BE2C (cell line): Measurements from ENCODE around the gene NAP1L4.

Source experiments
- DNase-seq: peaks from one replicate; pipeline ENCODE4 v3.0.0-alpha.2; 2020
- H3K27me3 ChIP-seq: fragments of 250-450 bp; sonication (Bioruptor Pico); 2 replicates; pipeline ENCODE4 v1.5.1; 2020; ENCODE audit warnings: mild to moderate bottlenecking
- H3K36me3 ChIP-seq: fragments of 250-450 bp; sonication (Bioruptor Pico); 2 replicates; pipeline ENCODE4 v1.5.1; 2020; ENCODE audit warnings: mild to moderate bottlenecking
- H3K4me1 ChIP-seq: fragments of 250-450 bp; sonication (Bioruptor Pico); 2 replicates; pipeline ENCODE4 v1.5.1; 2020
- H3K4me3 ChIP-seq: 2 replicates; pipeline ENCODE4 v1.5.1; 2011; ENCODE audit warnings: low read depth, low read length
- H3K9me3 ChIP-seq: fragments of 250-450 bp; sonication (Bioruptor Pico); 2 replicates; pipeline ENCODE4 v1.5.1; 2020
- TF ChIP-seq, protein P1 (sequence below): IDR thresholded peaks from 2 replicates; pipeline ENCODE4 v1.5.1; 2012; ENCODE audit warnings: mild to moderate bottlenecking, low read depth, low read length

Gene NAP1L4

DNA sequence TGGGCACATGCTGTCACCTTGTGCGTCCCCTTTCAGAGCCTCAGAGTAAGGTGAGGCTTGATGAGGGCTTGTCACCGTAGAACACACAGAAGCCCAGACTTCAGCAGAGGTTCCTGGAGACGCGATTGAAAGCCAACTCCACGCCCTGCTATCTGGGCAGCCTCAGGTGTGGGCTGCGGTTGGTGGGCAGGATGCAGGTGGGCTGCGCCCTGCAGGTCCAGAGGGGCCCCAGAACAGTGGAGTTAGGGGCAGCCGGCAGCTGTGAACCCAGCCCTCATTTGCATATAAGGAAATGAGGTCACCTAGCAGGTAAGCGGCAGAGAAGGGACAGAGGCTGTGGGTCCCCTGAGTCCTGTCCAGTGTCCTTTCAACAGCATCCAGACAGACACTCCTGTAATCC lies 78.4 kb downstream of the NAP1L4 start:
- H3K9me3 ChIP-seq, result no peaks in the 10 kb centered on the region
- no peaks in the 10 kb centered on the region for H3K36me3 ChIP-seq
- no peak for DNase-seq
- peaks cover 12% of the 10 kb centered on the region for H3K4me1 ChIP-seq
- no peak overlapping the region for H3K4me3 ChIP-seq
- TF ChIP-seq, protein P1, sequence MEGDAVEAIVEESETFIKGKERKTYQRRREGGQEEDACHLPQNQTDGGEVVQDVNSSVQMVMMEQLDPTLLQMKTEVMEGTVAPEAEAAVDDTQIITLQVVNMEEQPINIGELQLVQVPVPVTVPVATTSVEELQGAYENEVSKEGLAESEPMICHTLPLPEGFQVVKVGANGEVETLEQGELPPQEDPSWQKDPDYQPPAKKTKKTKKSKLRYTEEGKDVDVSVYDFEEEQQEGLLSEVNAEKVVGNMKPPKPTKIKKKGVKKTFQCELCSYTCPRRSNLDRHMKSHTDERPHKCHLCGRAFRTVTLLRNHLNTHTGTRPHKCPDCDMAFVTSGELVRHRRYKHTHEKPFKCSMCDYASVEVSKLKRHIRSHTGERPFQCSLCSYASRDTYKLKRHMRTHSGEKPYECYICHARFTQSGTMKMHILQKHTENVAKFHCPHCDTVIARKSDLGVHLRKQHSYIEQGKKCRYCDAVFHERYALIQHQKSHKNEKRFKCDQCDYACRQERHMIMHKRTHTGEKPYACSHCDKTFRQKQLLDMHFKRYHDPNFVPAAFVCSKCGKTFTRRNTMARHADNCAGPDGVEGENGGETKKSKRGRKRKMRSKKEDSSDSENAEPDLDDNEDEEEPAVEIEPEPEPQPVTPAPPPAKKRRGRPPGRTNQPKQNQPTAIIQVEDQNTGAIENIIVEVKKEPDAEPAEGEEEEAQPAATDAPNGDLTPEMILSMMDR, result no peak
- no peaks in the 10 kb centered on the region for H3K27me3 ChIP-seq

DNA sequence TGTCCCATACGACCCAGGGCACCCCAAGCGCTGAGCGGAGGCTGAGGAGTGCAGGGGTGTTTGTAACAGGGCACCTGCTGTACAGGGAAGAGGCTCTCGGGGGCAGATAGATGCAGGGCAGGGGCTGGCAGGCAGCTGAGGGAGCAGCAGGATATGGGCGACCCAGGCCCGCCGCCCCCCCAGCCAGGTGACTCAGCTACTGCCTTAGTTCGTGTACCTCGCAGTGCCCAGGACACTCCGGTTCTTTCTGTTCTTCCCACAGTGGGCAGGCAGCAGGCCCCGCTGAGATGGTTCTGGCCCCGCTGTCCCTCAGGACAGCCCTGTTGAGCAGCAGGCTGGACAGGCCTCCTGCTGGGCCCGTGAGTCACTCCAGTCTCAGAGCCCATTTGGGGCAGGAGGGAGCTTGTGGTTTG lies 79.1 kb downstream of the NAP1L4 start:
- peaks cover 12% of the 10 kb centered on the region for H3K4me1 ChIP-seq
- TF ChIP-seq, protein P1, result no peak
- H3K9me3 ChIP-seq, result no peaks in the 10 kb centered on the region
- H3K36me3 ChIP-seq, result no peaks in the 10 kb centered on the region
- no peak for DNase-seq
- no peaks in the 10 kb centered on the region for H3K27me3 ChIP-seq
- H3K4me3 ChIP-seq, result no peak overlapping the region

DNA sequence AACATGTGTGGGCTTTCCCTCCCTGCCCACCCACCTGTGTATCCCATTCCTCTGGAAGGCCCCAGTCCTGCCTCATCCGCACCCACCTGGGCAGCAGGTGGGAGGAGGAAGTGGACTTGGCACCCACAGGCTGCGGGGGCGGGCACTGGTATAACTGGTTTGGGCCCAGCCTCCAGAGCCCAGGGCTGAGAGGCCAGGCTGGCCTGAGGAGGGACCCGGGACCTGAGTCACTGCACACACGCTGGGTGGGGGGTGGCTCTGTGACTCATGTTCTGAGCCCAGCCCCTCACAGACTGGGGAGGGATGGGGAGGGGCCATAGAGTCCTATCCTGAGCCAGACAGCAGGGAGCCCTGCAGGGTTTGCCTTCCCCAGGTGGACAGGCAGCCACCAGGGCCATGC lies 79.6 kb downstream of the NAP1L4 start:
- H3K4me1 ChIP-seq, result peaks cover 12% of the 10 kb centered on the region
- peak; percentile 55 for DNase-seq

DNA sequence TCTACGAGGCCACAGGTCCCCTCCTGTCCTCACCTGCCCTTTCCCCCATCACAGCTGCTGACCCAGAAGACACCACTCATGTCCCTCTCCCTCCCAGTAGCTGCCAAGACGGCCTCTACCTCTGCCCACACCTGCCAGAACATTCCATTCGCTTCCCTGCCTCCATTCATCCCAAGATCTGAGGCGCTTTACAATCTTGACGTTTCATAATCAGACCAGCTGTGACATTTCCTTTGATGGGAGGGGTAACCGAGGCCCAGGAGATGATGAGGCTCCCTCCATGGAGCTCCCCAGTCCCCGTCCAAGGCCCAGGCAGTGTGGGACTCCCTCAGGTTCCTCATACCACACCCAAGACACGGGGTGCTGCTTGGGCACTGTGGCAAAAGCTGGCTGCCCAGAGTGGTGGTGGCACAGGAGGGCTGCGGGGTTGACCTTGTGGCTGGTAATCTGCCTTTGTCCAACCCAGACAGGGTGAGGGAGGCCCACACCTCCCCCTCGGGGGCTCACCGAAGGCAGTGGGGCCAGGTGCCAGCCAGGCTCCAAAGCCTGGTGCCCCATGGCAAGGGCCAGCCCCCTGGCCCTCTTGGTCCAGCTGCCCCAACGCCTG lies 80.2 kb downstream of the NAP1L4 start:
- H3K4me1 ChIP-seq, result peaks cover 12% of the 10 kb centered on the region
- no peak overlapping the region for H3K4me3 ChIP-seq
- DNase-seq, result no peak
- no peaks in the 10 kb centered on the region for H3K36me3 ChIP-seq
- TF ChIP-seq, protein P1, result no peak
- H3K27me3 ChIP-seq, result no peaks in the 10 kb centered on the region
- no peaks in the 10 kb centered on the region for H3K9me3 ChIP-seq

More for the DNA sequence above, 79.6 kb downstream of the NAP1L4 start:
- Histone ChIP-seq H3K27me3 (no peaks in the 10 kb centered on the region), H3K4me3 (no peak overlapping the region), H3K9me3 (no peaks in the 10 kb centered on the region), H3K36me3 (no peaks in the 10 kb centered on the region)
- TF ChIP-seq, protein P1, result no peak

DNA sequence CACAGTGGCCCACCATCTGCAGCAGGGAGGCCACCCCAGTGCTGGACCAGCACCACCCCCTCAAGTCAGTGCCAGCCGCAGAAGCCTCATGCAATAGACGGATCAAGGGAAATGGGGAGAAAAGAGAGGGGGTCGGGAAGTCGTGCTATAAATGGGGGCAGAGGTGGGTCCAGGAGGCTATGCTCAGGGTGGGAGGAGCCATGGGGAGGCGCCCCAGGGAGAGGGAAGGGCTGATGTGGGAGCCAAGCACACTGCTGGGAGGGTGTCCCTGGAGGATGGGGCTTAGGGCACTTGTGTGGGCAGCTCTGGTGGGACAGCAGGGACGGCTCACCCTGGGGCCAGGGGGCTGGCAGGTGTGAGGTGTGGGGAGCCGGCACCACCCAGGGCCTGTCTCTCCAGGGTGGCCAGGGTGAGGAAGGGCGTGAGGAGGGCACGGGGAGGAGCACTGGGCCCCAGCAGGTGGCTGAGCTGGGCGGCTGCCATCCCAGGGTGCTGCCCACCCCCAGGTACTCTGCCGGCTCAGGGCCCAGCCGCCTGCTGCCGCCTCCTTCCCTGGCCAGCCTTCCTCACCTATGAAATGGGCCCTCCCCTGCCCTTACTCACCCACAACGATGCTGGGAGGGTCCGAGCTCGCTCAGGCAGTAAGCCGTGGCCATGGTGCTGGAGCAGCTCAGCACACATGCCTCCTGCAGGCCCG lies 80.9 kb downstream of the NAP1L4 start:
- Histone ChIP-seq H3K9me3 (no peaks in the 10 kb centered on the region), H3K36me3 (no peaks in the 10 kb centered on the region), H3K27me3 (no peaks in the 10 kb centered on the region), H3K4me1 (peaks cover 12% of the 10 kb centered on the region), H3K4me3 (no peak overlapping the region)
- TF ChIP-seq, protein P1, result no peak
- no peak for DNase-seq

DNA sequence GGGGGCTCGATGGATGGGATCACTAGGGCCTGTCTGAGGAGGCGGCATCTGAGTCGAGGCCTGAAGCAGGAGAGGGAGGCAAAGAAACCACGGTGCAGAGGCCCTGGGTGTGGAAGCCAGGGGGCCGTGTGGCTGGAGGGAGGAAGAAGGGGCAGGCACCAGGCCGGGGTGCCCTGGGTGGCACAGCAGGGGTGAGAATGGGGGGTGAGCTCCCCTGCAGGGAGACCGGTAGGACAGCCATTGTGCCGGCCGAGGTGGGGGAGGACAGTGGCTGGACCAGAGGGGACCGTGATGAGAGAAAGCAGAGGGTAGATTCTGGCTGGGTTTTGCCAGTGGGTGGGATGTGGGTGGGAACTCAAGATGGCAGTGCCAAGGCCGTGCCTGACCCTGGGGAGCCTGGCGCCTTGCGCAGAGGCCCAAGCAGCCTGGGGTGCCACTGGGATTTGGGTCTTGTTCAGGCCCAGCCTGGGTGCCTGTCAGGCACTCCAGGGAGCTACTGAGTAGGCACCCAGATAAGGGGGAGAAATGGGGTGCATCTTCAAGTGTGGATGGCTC lies 81.7 kb downstream of the NAP1L4 start:
- Histone ChIP-seq H3K9me3 (no peaks in the 10 kb centered on the region), H3K4me3 (no peak overlapping the region), H3K4me1 (peaks cover 12% of the 10 kb centered on the region), H3K27me3 (no peaks in the 10 kb centered on the region), H3K36me3 (no peaks in the 10 kb centered on the region)
- TF ChIP-seq, protein P1, result no peak
- no peak for DNase-seq
